ENCODE data around the gene GDF2.

DNA sequence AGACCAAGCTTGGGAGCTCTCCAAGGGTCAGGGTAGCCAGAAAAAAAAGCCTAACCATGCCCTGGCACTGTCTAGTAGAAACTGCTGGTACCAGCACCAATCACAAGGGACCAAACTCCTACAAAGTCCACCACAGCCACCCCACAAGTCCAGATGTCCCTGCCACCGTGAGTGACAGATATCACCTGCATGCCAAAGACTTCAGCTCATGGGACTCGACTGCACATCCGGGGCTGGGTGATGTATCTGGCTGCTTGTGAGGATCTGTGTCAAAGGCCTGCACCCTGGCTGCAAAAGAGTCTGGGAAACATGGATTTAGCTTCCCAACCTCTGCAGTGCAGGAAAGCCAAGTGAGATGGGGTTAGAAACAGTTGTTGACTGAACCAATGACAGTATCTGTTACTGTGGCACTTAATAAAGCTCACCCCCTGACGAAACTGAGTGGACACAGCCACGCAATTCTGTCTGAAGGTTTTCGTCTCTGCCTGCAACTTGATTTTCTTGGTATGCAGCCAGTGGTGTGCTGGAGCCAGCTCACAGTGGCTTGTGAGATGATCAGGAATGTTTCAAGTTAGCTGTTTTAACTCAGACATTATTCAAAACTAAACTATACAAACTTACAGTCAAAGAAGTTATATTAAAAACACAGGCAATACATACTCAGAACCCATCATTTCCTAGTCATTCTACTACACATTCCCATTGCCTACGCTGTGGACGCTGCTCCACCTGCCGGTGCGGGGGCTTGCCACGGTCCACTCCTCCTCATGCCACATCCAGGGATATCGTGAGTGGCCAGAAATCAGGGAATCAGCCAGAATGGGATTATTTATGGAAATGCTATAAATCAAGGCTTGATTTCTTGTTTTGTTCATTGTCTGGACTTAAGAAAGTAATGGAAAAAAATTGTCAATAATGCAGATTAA lies 52.6 kb downstream of the GDF2 start:
- TF ChIP-seq, protein P1, sequence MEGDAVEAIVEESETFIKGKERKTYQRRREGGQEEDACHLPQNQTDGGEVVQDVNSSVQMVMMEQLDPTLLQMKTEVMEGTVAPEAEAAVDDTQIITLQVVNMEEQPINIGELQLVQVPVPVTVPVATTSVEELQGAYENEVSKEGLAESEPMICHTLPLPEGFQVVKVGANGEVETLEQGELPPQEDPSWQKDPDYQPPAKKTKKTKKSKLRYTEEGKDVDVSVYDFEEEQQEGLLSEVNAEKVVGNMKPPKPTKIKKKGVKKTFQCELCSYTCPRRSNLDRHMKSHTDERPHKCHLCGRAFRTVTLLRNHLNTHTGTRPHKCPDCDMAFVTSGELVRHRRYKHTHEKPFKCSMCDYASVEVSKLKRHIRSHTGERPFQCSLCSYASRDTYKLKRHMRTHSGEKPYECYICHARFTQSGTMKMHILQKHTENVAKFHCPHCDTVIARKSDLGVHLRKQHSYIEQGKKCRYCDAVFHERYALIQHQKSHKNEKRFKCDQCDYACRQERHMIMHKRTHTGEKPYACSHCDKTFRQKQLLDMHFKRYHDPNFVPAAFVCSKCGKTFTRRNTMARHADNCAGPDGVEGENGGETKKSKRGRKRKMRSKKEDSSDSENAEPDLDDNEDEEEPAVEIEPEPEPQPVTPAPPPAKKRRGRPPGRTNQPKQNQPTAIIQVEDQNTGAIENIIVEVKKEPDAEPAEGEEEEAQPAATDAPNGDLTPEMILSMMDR (IDR thresholded peaks at IDR 0.05) = no peak
- TF ChIP-seq POLR2A (IDR thresholded peaks at IDR 0.05) = no peak

All from vagina (tissue), 2 donors.